NCI-H526 treated with DMSO at 0.1 percent for 48 hours (cell line): ENCODE measurements around the gene RNF222.

Experiments
- DNase-seq: peaks from one replicate; lab custom pipeline; 2025; lab: John Stamatoyannopoulos, UW

Gene RNF222

GRCh38 chr17:8397636-8398035 lies at the start of gene RNF222:
Gene RNF222 (minus strand): TSS chr17:8397827. CDS start chr17:8393461, 4,366 bp downstream.
- no peak for DNase-seq

- DNase-seq = no peak
Observed at GRCh38 chr17:8445536-8445935, 47.9 kb upstream of the RNF222 start.

GRCh38 chr17:8444494-8444893 lies 46.9 kb upstream of the RNF222 start:
- no peak for DNase-seq

GRCh38 chr17:8443756-8444155 lies 46.1 kb upstream of the RNF222 start:
- DNase-seq = no peak

- no peak for DNase-seq
Observed at GRCh38 chr17:8442310-8442709, 44.7 kb upstream of the RNF222 start.

GRCh38 chr17:8441690-8442089 lies 44.1 kb upstream of the RNF222 start:
- DNase-seq = no peak

- no peak for DNase-seq
Observed at GRCh38 chr17:8439681-8440080, 42.1 kb upstream of the RNF222 start.

GRCh38 chr17:8438441-8438840 lies 40.8 kb upstream of the RNF222 start:
- DNase-seq = no peak

GRCh38 chr17:8436844-8437171 lies 39.2 kb upstream of the RNF222 start:
- no peak for DNase-seq

GRCh38 chr17:8436169-8436843 lies 38.7 kb upstream of the RNF222 start:
- DNase-seq = peak; percentile 12

GRCh38 chr17:8435245-8436168 lies 37.9 kb upstream of the RNF222 start, which contains the start of gene NDEL1:
Gene NDEL1 (plus strand): TSS chr17:8435884. CDS start chr17:8444272, 8,388 bp downstream.
- DNase-seq = peak; percentile 85

GRCh38 chr17:8430966-8431365 lies 33.3 kb upstream of the RNF222 start:
- no peak for DNase-seq

GRCh38 chr17:8426802-8427201 lies 29.2 kb upstream of the RNF222 start:
- DNase-seq = no peak

- no peak for DNase-seq
Observed at GRCh38 chr17:8426094-8426720, 28.6 kb upstream of the RNF222 start.

GRCh38 chr17:8421571-8421970 lies 23.9 kb upstream of the RNF222 start:
- no peak for DNase-seq

GRCh38 chr17:8420041-8420934 lies 22.7 kb upstream of the RNF222 start:
- no peak for DNase-seq

GRCh38 chr17:8419305-8419704 lies 21.7 kb upstream of the RNF222 start:
- DNase-seq = no peak

- DNase-seq = no peak
Observed at GRCh38 chr17:8418471-8418870, 20.8 kb upstream of the RNF222 start.

GRCh38 chr17:8417806-8418205 lies 20.2 kb upstream of the RNF222 start:
- no peak for DNase-seq

- no peak for DNase-seq
Observed at GRCh38 chr17:8413938-8414337, 16.3 kb upstream of the RNF222 start.

- DNase-seq = no peak
Observed at GRCh38 chr17:8413328-8413727, 15.7 kb upstream of the RNF222 start.

- no peak for DNase-seq
Observed at GRCh38 chr17:8412089-8412488, 14.5 kb upstream of the RNF222 start.
